GM19023 (cell line): ENCODE measurements around the gene SPAG17.

Source experiments
- ATAC-seq: cut with Tn5 transposase; IDR thresholded peaks from one replicate; pipeline ENCODE4 v1.9.1; 2021; ENCODE audit warnings: mild to moderate bottlenecking, moderate library complexity; ENCODE audit not compliant: unreplicated experiment

The SPAG17 gene

DNA sequence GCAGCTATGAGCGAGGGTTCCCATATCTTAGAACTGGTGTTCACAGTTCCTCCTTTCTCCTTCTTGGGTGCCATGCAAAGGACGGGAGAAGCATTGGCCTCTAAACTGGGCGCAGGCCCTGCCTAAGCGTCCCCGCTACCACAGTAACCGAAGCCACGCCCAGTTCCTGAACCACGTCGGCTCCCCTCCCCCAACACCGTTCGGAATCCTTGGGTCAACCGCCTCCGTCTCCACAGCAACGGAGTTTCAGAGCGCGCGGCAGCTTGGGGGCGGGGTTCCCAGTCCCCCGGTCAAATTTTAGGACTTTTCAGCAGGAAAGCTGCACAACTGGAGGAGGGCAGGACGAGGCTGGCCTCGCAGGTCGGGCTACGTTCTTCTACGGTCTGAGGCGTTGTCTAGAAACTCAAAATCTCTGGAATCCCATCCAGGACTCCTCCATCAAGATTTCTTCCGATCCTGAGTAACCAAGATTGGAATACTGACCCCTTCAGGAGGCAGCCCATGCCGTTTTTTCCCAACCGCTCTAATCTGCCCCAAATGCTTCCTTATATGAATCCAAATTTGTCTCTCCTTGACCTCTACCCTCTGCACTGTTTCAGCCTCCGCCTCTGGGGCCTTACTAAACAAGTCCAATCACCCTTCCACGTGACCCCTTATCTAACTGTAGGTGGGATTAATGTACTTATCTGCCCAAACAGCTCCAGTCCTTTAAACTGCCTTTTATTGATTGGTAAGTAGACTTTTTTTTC, at the start of gene SPAG17:
SPAG17 (minus strand) TSS at position 145 of the 749 bp plus-strand sequence; CDS start at position 74, 71 bp downstream.
- ATAC-seq: no peak

DNA sequence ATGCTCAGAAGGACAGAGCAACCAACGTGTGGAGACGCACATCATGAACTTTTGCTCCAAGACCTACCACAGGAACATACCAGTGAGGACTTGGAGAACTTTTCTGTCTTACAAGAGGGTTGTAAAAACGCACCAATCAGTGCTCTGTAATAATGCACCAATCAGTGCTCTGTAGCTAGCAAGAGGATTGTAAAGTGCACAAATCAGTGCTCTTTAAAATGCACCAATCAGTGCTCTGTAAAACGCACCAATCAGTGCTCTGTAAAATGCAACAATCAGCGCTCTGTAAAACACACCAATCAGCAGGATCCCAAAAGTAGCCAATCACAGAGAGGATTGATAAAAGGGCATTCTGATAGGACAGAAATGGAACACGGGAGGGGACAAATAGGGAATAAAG, 40.4 kb upstream of the SPAG17 start:
- no peak for ATAC-seq

DNA sequence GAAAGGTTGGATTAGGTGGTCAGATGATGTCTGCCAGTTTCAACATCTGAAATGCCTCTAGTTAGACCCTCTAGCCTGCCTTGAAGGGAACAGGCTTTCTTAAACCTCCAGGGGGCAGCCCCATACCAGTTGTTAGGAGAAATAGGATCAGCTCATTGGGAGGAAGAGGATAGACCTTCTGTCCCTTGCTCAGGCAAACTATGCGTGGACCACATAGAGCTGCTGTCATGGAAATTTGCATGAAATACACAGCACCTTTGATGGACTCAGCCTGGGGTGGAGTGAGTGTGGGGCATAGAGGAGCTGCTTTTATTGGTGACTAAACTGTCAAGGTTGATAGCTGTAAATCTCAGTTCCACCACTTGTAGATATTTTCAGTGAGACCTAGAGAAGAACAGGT, 38.4 kb upstream of the SPAG17 start:
- ATAC-seq: no peak

DNA sequence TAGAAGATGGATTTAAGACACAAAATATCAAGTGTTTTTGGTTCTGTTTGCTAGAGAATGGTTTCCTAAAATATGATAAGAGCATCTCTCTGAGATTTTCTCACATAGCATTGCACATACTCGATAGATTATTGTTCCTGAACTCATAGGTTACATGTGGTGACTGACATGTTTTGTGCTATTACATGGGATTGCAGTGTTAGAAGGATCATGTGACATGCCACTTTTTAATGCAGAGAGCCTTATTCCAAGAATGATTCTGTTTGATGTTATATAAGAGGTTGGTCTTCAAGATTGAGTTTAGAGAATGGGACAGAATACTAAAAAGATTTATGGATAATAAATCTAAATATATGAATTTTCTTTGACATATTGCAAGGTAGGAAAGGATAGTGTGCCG, 34.4 kb upstream of the SPAG17 start:
- no peak for ATAC-seq

DNA sequence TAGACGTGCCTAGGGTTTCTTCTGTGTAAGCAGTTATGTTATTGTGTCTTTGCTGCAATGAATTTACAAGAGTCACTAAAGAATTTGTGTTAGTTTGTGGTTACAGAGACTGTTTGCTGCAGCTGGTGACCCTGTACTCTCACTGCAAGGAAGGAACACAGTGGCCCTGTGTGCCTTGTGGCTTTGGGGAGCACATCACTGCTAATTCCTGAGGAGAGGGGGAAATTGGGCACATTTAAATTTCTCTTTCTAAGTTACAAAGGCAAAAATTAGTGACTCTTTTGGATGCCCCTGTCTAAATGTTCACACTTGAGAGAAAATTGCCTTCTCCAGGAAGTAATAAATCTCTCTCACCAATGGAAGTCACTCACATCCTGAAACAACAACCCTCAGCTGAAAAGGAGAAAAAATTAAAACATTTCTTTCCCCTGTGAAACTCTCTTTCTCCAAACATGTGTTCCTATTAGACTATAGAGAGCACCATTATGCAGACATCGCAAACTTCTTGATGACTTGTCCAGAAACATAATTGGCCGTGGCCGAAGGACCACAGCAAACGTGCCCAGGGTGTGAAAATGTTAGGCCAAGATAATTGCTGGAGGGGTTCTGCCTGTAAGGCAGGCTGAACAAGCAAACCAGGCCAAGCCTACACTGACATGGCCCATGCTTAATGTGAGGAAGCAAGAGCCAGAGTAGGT, 32.3 kb upstream of the SPAG17 start:
- ATAC-seq: no peak

DNA sequence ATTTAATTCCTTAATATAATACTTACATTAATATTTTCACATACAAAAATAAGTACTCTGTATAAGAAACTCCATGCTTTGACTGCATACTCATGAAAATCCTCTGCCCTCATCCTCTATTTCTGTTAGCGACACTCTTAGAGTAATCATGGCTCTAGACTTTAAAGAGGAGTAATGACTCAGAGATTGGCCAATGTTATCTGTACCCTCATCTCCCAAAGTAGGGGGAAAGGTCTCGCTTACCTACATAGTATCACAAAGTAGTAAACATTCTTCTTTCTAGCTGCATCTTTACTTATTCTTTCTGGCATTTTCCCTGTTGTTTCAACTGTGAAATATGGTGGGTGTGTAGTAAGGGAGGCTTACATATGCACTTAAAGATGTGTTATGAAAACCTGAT, 29.8 kb upstream of the SPAG17 start:
- no peak for ATAC-seq

DNA sequence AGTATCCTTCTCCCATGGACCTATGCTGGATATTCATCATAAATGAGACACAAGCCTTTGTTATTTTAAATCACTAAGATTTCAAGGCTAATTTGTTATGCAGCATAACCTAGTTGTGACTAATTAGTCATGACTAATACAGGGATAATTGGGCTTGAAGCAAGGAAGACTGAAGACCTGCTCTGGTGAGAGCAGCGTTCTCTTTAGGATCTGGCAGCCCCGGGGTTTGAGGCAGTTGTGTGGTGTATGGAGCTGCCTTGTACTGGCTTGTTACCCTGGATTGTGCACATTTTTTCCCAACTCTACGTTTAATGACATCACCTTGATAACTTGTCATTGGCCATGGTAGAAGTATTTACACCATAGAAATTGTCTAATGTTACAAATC, 25.7 kb upstream of the SPAG17 start:
- ATAC-seq: no peak

DNA sequence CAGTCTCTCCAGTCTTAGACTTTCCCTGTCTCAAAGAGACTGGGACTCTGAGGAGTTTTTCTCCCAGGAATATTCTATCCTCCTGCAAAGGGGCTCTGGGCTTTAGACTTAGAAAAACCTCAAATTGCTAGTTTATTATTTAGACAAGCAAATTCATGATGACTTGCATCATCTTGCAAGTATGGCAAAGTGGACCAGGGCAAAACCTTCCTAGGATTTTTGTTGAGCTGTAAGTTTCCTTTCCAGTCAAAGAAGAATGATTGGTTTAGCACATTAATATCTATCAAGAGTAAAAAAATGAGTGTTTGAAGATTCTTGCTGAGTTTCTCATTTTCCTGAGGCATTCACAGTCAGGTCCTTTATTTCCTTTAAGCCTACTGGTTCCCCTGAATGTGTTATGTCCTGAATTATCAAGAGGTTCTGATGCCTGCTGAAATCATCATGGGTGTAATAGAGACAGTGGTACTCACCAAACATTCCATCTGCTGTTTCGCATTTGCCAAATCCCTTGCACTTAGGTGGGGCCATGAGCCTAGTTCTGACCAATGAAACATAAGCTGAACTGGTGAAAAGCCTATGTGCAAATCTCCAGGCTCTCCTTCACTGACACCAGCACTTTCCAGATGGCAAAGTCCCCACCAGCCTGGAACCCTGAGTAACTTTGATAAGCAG, 25.2 kb upstream of the SPAG17 start:
- ATAC-seq: no peak

DNA sequence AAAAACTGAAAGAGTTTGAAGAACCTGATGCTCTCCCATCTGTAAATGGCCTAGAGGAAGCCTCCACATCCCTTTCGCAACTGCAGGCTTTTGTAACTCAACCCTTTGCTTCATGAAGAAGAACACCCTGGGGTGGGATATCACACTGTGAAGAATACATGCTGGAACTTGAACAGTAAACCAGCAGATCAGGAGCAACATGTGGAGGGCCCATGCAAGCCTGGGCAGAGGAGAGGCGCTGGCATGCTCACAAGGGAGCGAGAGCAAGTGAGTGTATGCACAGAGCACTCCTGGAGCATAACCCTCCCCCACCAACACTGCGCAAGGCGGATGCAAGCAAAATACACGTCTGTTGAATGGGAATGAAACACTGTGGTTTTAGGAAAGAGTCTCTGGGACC, 24.6 kb upstream of the SPAG17 start:
- ATAC-seq: no peak

DNA sequence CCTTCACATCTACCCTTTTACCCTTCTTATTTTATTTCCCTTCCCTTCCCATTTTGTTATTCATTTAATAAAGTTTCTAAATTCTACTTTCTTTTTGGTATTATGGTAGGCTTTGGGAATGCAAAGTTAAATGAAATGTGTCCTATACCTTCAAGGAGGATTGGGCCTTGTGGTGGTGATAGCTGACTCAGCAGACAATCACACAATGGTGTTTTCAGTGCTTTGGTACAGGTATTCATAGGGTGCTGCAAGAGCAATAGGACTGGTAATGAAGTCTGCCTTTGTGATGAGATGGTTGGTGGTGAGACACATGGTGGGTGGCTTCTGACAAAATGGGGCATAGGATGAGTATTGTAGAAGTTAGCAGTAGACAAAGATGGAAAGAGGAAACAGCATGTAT, 21.9 kb upstream of the SPAG17 start:
- no peak for ATAC-seq

DNA sequence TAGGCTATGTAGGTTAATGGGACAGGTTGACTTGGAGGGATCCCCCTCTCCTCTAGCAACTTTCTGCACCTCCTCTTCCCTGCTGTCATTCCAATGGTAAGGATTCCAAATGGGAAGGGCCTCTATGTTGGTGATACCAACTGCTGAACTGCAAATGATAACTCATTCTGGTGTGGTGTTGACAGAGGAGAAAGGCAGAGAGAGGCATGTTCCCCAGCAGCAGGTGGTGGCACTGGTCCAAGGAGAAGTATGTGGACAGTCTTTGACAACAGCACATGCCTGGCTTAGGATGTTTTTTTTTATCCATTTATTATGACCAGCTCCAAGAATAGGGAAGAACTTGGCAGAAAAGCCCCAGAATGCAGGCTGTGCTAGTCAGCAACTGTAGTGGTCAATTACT, 19.6 kb upstream of the SPAG17 start:
- no peak for ATAC-seq

DNA sequence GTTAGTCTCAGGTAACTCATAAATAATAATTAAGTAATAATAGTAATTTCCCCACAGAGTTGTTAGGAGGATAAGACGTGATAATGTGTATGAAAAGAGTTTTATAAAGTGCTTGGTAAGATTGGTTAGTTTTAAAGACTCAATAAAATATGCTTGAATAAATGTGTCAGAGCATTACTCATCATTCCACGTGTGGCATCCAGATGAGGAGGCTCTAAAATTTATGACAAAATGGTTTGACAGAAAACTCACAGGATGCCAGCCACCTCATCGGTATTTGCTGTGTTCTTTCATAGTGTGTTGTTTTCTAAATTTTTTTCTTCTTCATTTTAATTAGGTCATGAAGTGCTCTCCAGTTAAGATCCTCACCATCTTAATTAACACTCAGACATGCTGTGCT, 19.1 kb upstream of the SPAG17 start:
- no peak for ATAC-seq

DNA sequence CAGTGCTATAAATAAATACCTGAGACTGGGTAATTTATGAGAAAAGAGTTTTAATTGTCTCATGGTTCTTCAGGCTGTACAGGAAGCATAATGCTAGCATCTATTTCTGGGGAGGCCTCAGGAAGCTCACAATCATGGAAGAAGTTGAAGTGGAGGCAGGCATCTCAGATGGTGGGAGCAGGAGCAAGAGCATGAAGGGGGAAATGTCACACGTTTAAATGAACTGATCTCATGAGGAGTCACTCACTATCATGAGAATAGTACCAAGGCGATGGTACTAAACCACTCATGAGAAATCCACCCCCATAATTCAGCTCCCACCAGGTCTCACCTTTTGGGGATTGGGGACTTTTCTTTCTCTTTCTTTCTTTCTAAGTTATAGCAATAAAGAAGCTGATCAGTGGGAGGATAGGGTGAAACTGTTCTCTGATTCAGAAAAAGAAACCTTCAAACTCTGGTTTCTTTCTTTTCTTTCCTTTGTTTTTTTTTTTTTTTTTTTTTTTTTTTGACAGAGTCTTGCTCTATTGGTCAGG, 17.1 kb upstream of the SPAG17 start:
- no peak for ATAC-seq

DNA sequence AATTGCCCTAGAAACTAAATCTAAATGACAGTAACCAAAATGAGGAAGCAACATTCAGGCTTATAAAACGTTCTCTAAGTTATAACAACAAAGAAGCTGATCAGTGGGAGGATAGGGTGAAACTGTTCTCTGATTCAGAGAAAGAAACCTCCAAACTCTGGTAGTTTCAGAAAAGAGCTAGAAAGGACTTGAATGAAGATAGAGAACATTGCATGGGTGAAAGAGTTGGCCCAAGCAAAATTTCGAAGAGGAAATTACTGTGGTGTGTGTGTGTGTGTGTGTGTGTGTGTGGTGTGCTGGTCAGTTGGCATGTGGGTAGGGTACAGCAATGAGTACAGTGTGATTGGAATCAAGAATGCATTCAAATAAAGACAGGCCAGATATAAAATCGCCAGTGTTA, 16.5 kb upstream of the SPAG17 start:
- no peak for ATAC-seq

DNA sequence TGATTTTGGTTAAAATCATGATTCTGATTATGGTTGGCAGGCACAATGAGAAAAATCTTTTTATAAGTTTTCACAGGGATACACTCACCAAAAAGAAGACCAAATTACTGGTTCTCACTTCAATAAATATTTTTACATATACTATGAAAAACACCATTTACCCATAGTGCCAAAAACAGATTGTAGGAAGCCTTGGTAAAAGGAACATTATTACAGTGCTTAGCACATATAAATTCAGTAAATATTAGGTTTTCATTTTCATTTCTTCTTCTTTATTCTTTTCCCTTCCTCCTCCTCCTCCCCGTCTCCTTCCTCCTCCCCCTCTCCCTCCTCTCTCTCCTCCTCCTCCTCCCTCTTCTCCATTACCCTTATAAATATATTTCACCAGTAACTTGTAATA, 15.8 kb upstream of the SPAG17 start:
- no peak for ATAC-seq

DNA sequence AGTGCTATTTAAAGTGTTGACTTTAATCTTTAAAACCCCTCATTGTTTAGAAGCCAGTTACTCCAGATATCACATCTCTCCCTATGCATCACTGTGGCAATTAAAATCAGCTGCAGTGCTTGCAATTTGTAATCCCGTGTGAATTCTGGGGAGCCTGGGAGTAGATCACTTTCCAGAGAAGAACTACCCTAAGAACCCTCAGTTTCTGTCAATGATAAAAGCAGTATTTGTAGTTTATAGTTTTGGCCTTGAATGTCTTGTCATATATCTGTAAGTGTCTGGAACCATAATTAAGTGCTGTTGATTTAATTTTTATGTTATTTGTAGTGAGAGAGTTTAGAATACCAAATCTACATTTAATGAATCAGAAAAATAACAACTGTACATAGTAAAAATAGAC, 5.5 kb upstream of the SPAG17 start:
- no peak for ATAC-seq

DNA sequence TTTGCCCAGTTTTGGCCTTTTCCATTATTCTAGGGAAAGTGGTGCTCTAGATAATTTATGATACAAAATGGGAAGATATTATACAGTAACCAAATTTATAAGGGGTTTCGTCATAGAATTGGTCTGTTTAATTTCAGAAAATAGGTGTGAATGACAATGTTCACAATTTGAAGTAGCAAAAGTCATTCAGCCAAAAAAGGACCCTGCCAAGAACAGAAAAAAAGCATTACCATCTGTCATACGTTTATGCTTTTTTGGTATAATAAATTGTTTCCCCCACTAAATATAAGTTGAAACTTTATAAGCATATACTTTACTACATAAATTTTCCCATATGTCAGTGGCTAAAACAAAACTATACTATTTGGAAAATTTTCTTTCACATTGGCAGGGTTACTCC, 4.5 kb upstream of the SPAG17 start:
- no peak for ATAC-seq

DNA sequence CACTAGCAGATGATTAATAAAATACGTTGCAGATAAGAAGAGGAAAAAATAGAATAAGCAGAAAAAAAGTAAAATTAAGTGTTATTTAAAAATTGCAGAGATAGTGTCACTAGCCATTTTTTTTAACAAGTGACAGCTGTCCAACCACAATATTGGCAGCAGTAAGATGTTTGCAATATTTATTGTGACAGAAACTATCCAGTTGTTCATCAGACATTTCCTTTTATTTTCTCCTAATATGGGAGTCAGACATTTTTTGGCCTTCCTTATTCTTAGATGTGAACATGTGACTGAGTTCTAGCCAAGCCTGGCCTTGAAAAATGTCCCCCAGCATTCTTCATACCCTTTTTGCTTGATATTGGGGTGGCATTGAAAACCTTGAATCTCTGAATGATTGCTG, 3.4 kb upstream of the SPAG17 start:
- ATAC-seq: no peak

DNA sequence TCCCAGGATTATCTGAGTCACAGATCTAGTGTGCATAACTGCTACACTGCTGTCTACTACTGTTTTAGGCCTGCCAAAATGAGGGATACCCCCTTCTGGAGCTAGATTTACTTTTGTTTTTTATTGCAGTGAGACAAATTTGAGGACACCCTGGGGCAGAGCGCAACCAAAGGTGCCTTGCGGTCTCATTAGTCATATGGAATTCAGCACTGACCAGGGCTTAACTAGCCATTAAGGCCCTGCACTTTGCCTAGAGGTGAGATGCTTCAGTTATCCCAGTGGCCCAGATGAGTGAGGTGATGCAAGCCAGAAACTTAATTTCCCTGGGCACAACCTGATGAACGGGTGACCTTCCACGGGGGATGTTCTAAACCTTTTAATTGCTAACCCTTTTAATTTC, 998 bp upstream of the SPAG17 start:
- no peak for ATAC-seq

DNA sequence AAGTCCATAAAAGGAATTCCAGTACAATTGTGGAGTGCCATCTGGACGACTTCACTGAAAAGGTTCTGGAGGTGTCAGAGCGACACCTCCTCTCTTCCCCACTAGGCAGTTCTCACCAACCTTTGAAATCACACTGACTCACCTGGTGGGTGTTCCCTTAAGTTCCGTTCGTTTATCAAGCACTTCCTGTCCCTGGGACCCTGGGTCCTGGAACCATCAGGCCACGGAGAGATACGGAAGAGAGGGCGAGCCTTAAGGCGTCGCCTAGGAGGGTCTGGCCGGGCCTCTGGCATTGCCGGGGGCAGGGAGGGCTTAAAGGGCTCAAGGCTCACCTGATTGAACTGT, 317 bp downstream of the SPAG17 start:
- no peak for ATAC-seq

DNA sequence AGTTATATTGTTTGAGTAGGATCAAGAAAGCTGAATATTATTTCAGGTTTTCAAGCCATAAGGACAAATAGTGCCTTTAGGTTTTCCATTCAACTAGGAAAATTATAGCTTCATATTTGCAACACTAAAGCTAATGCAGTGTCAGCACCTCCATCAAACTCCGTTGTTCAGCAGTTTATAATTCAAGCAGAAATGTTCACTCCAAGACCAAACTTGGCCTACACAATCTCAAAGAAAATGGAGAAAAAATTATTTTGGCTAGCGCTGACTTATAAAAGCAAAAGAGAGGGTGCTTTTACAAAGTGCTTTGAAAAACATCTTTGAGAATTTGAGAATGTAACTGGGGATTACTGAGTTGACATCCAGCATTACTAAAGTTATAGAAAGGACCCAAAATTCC, 1.4 kb downstream of the SPAG17 start:
- ATAC-seq: no peak

DNA sequence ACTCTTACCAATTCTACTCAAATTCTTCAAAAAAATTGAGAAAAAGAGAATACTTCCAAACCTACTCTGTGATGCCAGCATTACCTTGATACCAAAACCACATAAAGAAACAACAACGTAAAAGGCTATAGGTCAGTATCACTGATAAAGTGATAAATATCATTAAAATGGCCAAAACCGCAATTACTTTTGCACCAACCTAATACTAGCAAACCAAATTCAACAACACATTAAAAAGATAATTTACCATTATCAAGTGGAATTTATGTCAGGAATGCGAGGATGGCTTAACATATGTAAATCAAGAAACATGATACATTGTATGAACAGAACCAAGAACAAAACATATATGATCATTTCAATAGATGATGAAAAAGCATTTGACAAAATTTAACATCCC, 7.0 kb downstream of the SPAG17 start:
- ATAC-seq: no peak
